GM21786 (cell line): ENCODE measurements around the gene ENTPD2.
"Not testable (repeated sequence)": the region's sequence is repeated elsewhere in the genome, so short reads cannot be mapped to it uniquely, and the experiment has no call there.

Experiments used
- ATAC-seq: cut with Tn5 transposase; IDR thresholded peaks from one replicate; pipeline ENCODE4 v1.9.1; 2021; ENCODE audit not compliant: unreplicated experiment

Gene ENTPD2

DNA sequence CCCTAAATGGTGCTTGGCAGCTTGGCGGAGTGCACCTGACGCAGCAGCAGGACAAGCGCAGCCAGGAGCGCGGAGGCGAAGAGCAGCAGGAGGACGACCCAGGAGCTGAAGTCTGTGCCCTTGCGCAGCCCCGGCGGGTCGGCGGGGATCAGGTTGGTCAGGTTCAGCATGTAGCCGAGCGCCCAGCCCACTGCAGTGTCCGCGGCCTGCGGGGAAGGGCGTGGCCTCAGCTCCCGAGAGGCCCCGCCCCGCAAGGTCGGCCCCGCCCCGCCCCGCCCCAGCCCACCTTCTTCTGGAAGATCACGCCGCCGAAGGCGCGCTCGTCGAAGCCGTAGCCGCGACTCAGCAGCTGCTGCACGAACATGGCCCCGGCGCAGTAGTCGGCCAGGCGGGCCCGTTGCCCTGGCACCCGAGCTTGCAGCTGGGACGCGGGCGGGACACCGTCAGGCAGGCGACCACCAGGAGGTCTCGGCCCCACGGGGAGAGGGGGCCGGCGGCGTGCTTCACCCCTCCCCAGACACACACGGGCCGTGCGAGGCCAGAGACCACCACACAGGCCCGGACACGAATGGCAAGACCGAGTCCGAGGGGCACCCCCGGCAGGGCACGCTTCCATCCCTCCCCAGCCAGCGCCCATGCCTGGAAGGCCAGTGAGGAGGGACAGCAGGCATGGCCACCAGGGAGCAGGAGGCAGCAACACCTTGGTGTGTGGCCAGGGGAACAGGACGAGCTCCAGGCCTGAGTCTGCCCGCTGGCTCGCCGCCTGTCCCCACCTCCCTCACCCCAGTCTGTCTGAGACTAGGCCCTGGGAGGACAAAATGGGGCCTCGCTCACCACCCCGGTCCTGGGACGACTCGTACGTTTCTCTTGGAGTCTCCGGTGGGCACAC is 5.0 kb downstream of the ENTPD2 start:
- ATAC-seq = no peak

DNA sequence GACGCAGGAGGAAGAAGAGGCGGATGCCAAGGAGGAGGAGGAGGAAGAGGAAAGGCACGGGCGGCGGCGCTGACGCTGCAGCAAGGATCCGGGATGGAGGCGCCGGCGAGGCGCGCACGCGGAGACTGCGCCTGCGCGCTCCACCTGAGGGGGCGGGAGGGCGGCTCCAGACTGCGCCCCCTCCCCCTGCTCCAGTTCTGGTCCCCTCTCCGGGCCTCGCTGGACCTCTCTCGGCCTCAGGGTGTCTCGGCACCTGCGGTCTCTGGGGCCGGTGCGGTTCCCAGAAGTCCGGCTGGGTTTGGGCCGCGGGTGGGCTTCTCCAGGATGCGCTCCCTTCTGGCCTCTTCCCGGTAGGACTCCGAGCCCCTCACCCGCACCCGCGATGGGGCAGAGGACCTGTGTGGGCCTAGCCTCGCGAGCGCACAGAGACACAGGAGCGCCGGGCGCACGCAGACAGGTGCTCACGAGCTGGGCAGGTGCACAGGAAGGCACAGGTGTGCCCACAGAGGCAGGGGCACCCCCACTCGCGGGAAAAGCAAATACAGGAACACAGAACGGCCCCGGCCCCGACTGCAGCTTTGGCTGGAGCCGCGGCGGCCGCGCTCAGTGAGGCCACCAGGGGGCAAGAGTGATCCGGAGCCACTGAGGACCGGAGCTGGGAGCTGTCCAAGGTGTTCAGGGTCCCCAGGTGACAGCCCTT is 7.6 kb downstream of the ENTPD2 start, which contains the start of gene NPDC1:
TSS of gene NPDC1 (minus strand) at position 90 of the 700 bp plus-strand sequence. CDS start 188 bp downstream, outside the sequence.
- no peak for ATAC-seq

DNA sequence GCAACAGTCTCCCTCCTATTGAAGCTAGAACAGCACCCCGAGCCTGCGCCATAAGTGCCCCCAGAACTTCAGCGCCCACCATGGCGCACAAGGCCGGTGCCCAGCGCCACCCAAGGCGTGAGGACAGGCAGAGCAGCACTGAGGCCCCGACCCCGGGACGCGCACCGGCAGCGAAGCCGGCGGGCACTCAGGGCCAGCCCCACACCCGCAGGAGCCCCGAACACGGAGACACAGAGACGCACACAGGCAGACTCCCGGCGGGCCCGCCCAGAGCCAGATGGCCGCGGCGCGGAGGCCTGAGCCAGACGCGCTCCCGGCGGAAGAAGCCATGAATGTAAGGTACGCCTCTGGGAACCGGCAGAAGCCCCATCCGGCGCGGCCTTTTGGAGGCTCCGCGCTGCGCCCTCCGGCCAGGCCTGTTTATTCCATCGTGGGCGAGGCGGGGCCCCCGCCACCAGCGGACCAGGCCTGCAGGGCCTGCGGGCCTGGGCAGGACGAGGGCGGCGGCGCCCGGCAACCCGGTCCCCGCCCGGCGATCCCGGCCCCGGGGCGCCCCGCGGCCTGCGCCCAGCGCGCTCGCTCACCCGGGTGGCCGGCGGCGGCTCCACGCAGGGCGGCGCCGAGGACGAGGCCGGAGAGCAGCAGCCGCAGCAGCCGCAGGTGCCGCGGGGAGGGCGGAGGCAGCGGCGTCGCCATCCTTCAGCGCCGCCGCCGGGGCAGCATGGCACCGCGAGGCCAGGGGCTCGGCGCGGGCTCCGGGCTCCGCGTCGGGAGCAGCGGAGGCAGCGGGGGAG is 8.4 kb downstream of the ENTPD2 start:
- no peak for ATAC-seq

DNA sequence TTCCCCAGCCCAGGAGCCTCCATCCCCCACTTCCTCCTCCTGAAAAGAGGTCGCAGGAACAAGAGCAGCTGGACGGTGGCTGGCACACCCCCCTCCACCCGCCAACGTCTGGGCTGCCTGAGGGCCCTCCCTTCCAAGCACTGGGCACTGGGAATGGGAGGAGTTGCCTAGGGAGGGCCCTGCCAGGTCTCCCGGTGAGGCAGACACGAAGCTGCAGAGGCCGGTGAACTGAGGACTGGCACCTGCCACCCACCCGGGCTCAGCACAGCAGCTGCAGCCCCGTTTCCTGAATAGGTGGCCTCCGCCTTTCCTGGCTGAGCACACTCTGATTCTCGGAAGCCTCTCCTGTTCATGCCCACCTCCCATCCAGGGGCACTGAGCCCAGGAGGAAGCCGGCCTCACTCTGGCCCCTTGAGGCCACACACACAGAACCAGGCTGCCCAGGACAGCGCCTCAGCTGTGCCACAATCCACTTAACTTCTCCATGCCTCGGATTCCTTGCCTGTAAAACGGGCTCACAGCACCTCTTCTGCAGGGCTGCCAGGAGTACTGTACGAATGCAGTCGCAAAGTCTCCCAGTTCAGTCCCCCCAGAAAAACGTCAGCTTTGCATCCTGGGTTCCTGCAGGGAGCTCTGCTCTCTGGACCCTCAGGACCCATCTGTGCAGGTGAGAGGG is 9.2 kb downstream of the ENTPD2 start:
- ATAC-seq = no peak

DNA sequence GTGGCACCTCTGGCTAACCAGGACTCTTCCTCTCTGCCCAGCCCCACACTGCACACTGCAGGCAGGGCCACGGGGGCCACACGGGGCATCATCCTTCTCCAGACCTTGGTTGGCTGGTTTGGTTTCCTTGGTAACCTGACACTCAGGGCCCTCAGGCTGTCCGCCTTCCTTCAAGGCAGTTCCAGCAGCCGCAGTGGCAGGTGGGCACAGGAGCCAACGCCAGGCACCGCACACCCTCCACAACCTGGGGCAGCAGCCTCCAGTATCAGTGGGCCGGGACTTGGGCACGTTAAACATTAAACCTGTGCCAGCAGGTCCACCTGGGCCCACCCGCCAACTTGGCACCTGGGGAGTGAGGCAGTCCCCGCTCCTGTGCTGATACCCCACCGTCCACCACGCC is 9.8 kb downstream of the ENTPD2 start:
- ATAC-seq = no peak

DNA sequence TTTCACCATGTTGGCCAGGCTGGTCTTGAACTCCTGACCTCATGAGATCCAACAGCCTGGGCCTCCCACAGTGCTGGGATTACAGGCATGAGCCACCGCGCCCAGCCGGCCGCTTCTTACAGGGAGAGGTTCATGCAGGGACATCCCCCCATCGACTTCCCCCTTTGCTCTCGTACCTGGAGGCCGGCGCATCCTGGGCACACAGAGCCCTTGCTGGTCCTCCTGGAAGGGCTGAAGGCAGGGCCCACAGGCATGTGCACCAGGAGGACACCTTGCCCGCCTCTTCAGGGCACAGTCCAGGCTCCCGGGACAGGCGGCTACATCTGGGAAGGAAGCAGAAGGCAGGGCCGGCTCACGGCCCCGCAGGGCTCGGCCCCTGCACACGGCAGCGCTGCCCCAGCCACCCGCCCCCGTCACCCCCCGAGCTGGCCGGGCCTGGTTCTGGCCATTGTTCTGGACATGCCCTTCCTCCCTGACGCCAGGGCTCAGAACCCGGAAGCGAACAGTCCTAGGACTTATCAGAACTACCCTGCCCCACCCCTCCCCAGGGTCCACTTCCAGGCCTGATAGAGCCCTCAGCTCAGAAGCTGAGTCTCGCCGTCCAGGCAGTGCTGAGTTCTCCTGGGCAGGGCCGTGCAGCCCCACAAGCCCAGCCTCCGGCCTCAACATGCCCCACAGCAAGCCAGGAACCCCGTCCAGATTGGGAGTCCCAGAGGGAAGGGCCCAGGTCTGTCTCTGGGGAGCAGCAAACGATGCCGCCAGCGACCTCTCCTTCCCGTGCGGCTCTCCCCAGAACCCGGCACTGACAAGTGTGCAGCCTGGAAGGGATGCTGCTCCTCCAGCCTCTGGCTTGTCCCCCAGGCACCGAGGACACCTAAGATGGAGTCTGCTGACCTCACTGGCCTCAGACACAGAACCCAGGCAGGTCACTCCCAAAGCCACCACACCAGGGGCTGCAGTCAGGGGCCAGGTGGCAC is 10.8 kb downstream of the ENTPD2 start:
- no peak for ATAC-seq

DNA sequence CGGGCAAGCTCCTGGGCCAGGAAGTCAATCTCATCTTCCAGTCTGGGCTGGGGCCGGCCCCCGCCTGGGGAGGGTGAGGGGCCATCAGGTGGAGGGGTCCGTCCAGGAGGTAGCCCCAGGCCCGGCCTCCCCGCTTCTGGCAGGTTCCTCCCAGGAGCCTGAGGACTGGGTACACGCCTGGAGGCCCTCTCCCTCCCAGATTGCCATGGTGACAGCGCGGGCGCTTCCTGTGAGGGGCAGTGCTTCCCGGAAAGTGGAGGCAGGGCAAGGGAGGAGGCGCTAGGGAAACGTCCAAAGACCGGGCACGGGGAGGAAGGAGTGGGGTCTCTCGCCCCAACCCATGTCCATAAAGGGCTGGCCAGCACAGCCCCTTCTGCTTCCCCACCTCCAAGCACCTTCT is 12.7 kb downstream of the ENTPD2 start:
- no peak for ATAC-seq

DNA sequence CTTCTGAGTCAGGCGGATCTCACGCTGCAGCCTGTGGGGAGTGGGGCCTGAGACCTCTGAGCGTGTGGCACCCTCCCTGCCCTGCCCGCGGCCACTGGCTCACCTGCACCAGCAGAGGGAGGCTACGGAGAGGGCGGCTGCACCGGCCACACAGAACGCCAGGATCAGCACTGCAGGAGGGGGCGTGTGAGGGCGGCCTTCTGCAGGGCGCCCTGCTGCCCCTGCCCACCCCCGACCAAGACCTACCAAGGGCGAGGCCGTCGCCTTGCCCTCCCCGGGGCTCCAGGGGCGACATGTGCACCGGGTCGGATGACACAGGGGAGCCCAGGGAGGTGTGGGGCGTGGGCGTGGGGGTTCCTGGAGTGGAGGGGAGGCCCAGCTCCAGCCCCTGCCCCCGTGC is 13.3 kb downstream of the ENTPD2 start:
- no peak for ATAC-seq

DNA sequence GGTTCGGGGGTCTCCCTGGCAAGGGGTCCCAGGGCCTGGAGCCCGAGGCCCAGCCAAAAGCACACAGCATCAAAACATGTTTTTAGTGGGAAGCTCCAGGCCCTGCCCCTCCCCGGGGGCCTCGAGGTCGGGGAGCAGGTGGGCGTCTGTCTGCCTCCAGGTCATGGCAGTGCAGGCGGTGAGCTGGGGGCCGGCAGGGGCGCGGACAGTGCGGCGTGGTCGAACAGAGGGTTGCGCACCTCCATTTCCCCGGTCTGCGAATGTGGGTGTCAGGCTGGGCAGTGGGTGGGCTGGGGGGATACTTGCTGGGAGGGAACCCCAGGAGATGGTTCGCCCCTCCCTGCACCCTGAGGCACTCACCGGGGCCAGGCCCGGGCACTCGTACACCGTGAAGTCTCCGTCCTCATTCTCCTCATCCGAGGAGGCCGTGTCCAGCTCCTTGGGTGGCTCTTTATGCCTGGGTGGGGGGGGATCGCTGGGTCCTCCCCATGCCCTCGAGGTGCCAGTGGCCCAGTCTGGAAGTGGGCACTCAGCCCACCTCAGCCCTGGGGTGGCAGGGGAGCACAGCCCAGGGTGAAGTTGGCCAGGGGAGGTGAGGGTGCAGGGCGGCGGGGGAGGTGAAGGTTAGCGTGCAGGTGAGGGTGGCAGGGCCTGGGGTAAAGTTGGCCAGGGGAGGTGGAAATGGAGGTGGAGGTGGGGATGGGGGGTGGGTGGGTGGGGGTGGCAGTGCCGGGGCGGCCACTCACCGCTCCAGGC is 14.1 kb downstream of the ENTPD2 start:
- ATAC-seq = no peak

DNA sequence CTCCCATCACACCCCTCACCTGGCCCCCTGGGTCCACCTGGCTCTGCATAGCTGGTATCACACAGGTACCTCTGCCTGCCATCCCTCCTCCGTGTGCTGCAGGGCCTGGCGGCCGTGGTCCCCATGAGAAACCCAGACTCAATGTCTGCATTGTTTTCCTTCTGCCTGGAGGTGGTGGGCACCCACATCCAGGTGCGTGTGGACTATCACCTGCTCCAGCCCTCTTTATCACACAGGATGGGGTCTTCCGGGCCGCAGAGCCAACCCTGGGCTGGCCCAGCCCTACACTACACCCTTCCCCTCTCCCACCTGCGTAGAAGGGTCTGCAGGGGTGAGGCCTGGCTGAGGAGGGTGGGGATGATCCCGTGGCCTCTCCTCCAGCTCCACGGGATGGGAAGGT is 14.9 kb downstream of the ENTPD2 start:
- ATAC-seq = no peak

DNA sequence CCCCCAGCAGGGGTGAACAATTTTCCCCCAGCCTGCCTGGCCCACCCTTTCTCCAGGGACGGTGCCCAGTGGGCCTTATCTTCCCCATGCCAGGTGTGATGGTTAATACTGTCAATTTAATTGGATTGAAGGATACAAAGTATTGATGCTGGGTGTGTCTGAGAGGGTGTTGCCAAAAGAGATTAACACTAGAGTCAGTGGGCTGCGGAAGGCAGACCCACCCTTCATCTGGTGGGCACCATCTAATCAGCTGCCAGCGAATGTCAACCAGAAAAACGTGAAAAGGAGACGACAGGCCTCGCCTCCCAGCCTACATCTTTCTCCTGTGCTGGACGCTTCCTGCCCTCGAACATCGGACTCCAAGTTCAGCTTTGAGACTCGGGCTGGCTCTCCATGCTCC is 16.4 kb downstream of the ENTPD2 start:
- ATAC-seq = no peak

DNA sequence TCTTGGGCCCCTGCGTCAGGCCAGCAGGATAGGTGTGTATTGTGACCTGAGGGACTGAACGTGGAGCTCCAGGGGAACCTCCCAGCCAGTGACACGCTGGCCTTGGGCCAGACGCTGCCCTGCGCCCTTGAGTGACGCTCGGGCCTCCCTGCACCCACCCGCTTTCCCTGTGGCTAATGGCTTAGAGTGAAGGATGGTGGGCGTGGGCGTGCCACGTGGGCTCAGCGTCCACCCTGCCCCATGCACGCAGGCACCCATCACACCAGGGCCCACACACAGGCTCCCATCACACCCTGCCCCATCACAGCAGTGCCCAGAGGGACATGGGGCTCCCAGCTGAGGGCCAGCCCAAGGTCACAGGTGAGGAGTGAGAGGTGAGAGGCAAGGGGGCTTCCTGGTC is 16.8 kb downstream of the ENTPD2 start:
- ATAC-seq = no peak

DNA sequence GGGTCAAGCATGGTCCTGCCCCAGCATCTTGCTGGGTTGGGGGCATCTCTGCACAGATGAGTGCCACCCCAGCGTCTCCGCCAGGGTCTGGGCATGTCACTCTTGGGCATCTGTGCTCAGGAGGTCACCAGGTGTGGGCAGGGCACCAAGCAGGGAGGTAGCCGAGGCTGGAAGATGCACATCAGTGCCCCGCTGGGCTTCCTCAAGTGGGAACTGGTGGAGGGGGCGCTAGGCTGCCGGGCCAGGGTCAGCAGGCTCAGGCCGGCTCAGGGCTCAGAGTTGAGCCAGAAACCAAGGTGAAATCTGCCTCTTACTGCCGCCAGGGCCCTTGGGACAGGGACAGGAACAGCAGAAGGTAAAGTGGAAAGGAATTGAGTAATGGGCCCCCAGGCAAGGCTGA is 17.9 kb downstream of the ENTPD2 start:
- no peak for ATAC-seq

DNA sequence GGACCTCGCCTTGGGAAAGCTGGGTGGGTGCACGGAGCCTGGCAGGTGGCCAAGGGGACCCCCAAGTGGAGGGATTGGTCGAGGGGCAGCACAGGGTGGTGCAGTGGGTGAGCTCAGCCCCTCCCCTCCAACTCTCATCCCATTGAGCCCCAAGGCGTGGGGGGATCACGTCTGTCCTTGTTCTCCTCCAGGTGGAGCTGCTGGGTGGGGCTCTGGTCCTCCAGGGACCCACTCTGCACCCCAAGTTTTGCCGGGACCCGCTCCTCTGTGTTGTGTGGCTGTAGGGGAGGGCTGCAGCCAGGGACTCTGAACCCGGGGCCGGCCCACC is 18.4 kb downstream of the ENTPD2 start:
- no peak for ATAC-seq

DNA sequence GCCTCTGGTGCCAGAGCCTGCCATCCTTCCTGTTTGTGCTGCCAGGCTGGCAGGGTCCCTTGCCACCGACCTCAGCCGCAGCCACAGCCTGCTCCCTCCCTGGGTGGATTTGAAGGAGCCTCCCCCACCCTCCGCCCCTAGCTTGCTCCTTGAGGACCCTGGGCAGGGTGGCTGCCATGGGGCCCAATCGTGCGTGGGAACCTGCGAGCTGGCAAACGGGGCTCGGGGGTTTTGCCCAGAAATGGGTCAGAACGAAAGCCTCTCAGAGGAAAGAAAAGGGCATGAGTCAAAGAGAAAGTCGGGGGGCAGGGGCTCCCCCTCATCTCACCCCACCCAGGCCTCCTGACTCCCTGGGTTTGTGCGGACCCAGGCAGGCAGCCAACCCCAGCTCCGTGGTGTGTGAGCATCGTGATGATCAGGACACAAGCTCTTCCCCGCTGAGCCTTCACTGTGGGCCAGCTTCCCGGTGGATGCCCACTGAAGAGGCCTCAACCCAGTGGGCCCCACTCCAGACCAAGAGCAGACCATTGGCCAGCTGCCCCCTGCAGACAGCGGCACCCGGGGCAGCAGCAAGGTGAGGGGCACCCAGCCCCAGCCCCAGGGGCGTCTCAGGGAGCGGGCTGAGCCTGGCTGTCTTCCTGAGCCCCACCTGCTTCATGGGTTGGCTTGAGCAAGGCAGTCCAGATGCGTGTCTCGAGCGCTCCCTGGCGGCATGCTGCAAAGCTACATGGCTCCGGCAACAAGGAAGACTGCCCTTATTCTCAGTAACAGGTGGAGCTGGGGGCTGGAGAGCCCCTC is 19.0 kb downstream of the ENTPD2 start:
- ATAC-seq = no peak

DNA sequence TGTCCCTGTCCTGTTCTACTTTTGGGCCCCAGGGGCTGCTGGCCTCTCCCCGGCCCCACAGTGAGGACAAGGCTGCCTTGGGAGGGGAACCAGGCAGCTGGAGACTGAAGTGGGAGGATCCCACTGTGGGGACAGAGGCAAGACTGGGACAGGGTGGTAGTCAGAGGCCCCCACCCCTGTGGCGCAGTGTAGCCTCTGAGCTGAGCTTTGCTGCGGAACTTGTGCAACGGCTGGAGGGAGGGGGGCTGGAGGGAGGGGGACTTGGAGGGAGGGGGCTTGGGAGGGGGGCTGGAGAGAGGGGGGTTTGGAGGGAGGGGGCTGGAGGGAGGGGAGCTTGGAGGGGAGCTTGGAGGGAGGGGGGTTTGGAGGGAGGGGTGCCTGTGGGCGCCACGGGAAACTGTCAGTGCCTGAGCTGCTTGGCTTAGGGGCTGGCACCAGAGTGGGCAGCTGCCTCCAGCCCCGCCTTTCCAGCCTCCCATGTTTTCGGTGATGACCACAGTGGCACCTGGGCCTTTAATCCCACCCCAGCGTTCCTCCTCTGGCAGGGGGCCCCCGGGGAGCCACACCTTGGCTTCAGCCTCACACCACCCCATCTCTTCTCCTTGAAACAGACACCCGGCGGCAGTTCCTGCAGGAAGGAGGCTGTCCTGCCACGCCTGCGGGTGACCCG is 19.7 kb downstream of the ENTPD2 start:
- no peak for ATAC-seq

DNA sequence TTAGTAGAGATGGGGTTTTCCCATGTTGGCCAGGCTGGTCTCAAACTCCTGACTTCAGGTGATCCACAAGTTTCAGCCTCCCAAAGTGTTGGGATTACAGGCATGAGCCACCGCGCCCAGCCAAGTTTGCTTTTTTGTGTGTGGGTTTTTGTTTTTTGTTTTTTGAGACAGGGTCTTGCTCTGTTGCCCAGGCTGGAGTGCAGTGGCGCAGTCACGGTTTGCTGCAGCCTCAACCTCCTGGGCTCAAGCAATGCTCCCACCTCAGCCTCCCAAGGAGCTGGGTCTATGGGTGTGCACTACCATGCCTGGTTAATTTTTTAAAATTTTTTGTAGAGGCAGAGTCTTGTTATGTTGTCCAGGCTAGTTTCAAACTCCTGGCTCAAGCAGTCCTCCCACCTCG is 20.4 kb downstream of the ENTPD2 start:
- ATAC-seq = not testable (repeated sequence)

DNA sequence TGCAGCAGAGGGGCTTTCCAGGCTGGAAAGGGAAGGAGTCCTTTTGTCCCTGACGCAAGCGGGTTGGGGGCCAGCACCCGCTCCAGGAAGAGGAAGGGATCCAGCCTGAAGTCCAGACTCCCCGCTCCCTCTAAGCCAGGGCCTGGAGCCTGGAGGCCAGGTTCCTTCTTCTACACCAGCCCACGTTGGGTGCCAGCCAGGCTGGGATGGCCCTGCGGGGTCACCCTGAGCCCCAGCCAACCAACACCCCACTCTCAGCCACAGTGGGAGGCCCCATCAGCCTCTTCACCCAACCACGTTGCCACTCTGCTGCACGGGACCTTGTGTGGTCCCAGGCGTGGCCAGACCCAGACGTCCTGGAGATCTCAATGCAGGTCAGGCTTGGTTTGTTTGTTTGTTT is 21.0 kb downstream of the ENTPD2 start:
- ATAC-seq = no peak
